ENCODE measurements around the gene POU5F2.

Gene POU5F2

GRCh38 chr5:93721511-93721910 lies 19.9 kb downstream of the POU5F2 start:
- no peak for DNase-seq (ENCODE audit: low read depth, low spot score)
- in situ Hi-C loops (cut with HindIII; ENCODE audit: low sequenced_read_pairs) = no loop called here
- no peak for TF ChIP-seq CTCF (IDR thresholded peaks at IDR 0.05; ENCODE audit: low read depth, low read length)
- H3K4me3 ChIP-seq (ENCODE audit: low read depth, low read length) = no peak overlapping the region

- TF ChIP-seq CTCF (IDR thresholded peaks at IDR 0.05; ENCODE audit: low read depth, low read length) = no peak
- no peak for DNase-seq (ENCODE audit: low read depth, low spot score)
- no peak overlapping the region for H3K4me3 ChIP-seq (ENCODE audit: low read depth, low read length)
- in situ Hi-C loops (cut with HindIII; ENCODE audit: low sequenced_read_pairs) = no loop called here
Measured at GRCh38 chr5:93721071-93721470, 20.3 kb downstream of the POU5F2 start.

GRCh38 chr5:93717162-93717561 lies 24.2 kb downstream of the POU5F2 start:
- no peak overlapping the region for H3K4me3 ChIP-seq (ENCODE audit: low read depth, low read length)
- in situ Hi-C loops (cut with HindIII; ENCODE audit: low sequenced_read_pairs) = no loop called here
- TF ChIP-seq CTCF (IDR thresholded peaks at IDR 0.05; ENCODE audit: low read depth, low read length) = no peak
- DNase-seq (ENCODE audit: low read depth, low spot score) = peak; percentile 71

DNA sequence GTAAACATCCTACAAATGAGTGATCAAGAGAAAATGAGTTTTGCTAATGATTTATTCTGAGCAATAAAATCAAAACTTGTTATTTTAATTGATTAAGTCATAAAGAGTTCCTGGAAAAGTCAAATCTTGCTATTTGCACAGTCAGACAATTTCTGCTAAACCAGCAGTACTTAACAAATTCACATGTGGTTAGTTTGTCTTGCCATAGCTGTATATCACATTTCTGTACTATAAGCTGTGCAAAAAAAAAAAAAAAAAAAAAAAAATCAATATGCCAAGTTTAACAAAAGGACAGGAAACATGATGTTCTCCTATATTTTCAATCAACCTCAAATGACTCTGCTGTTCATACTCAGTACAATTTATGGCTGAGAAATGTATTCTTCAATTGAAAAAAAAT lies 24.9 kb downstream of the POU5F2 start:
- DNase-seq (ENCODE audit: low read depth, low spot score) = no peak
- H3K4me3 ChIP-seq (ENCODE audit: low read depth, low read length) = no peak overlapping the region
- in situ Hi-C loops (cut with HindIII; ENCODE audit: low sequenced_read_pairs) = no loop called here
- no peak for TF ChIP-seq CTCF (IDR thresholded peaks at IDR 0.05; ENCODE audit: low read depth, low read length)

DNA sequence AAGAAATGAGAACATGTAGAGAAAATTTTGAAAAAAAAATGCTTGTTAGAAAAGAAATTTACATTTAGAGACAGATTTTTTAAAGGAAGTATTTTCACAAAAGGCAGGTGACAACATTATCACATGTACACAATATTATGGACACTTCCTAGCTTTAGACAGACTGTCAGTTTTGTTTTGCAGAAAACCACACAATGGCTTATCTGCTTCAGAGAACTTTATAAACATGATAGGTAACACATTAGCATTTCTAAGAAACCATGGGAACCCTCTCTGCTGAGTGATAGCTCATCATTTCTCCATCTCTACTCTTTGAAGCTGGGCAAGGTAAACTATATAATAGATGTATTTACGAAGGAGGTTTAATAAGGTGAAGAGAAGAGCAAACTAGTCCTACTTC lies 25.6 kb downstream of the POU5F2 start:
- H3K4me3 ChIP-seq (ENCODE audit: low read depth, low read length) = no peak overlapping the region
- in situ Hi-C loops (cut with HindIII; ENCODE audit: low sequenced_read_pairs) = no loop called here
- DNase-seq (ENCODE audit: low read depth, low spot score) = no peak
- TF ChIP-seq CTCF (IDR thresholded peaks at IDR 0.05; ENCODE audit: low read depth, low read length) = no peak

GRCh38 chr5:93715327-93715726 lies 26.1 kb downstream of the POU5F2 start:
- H3K4me3 ChIP-seq (ENCODE audit: low read depth, low read length) = no peak overlapping the region
- DNase-seq (ENCODE audit: low read depth, low spot score) = no peak
- in situ Hi-C loops (cut with HindIII; ENCODE audit: low sequenced_read_pairs) = no loop called here
- TF ChIP-seq CTCF (IDR thresholded peaks at IDR 0.05; ENCODE audit: low read depth, low read length) = no peak

DNA sequence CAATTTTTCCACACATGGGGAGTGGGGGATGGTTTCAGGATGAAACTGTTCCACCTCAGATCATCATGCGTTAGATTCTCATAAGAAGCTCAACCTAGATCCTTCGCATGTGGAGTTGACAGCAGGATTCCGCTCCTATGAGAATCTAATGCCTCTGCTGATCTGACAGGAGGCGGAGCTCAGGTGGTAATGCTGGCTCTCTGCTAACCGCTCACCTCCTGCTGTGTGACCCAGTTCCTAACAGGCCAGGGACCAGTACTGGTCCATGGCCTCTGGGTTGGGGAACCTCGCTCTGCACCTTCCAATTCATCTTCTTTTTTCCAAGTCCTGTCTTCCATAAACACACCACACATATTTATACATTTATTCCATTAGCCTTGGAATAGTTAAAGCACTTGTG lies 33.0 kb downstream of the POU5F2 start:
- in situ Hi-C loops (cut with HindIII; ENCODE audit: low sequenced_read_pairs) = no loop called here
- no peak overlapping the region for H3K4me3 ChIP-seq (ENCODE audit: low read depth, low read length)
- TF ChIP-seq CTCF (IDR thresholded peaks at IDR 0.05; ENCODE audit: low read depth, low read length) = no peak
- DNase-seq (ENCODE audit: low read depth, low spot score) = no peak

Data from astrocyte of the spinal cord (primary cell).